Large intestine (tissue), 3 donors: ENCODE measurements around the gene CLRN1. TPM values are rescaled to one million over a fixed set of nuclear protein-coding genes. Genes with fewer than 3 reads are reported as not detected.

Experiments used
- DNase-seq, 2 donors: peaks; one replicate each; pipeline versions ENCODE4 v3.0.0 to v3.0.0-alpha.2; 2013
- H3K27ac ChIP-seq: one replicate; pipeline ENCODE4 v1.5.1; 2013; ENCODE audit warnings: low read length
- H3K27me3 ChIP-seq: 2 replicates; pipeline ENCODE4 v1.6.1; 2013; ENCODE audit warnings: low read length; ENCODE audit not compliant: control insufficient read depth, insufficient read depth
- H3K36me3 ChIP-seq: 2 replicates; pipeline ENCODE4 v1.6.1; 2013; ENCODE audit warnings: low read length; ENCODE audit not compliant: control insufficient read depth, insufficient read depth
- H3K4me1 ChIP-seq: one replicate; pipeline ENCODE4 v1.6.1; 2013; ENCODE audit warnings: low read length; ENCODE audit not compliant: control insufficient read depth, insufficient read depth
- H3K4me3 ChIP-seq: one replicate; pipeline ENCODE4 v1.5.1; 2013; ENCODE audit warnings: low read length
- H3K9me3 ChIP-seq: one replicate; pipeline ENCODE4 v1.6.1; 2013; ENCODE audit warnings: mild to moderate bottlenecking, low read depth, low read length, moderate library complexity; ENCODE audit not compliant: control insufficient read depth
- WGBS: methylation state at CpG from one replicate; pipeline ENCODE4 v1.1.5; 2013; ENCODE audit warnings: low lambda C conversion rate; ENCODE audit not compliant: insufficient coverage; 5-methylcytosine and 5-hydroxymethylcytosine counted together
- polyA plus RNA-seq: library from polyadenylated mRNA; unstranded; fragments of 120-200 nt; gene quantifications from one replicate; pipeline ENCODE4 v1.2.1, GENCODE V29; 2013

CLRN1 gene
- polyA plus RNA-seq, 1 donor, result 8.7 TPM

DNA sequence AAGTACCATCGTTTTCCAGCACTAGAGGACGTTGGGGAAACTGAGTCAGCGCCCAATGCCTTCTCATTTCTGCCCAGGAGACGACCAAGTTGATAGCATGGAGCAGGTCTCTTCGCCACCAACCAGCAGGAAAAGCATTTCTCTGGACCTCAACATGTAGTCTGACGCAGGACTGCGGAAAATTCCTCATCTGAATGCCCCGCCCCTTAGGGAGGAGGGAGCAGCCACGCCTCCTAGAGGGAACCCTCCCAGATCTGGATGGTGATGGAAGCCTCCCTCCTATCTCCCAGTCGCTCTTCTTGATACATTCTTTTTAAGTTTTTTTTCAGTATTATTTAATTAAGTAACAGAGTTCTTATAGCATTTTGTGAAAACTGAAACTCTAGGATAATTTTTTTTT, 49.9 kb downstream of the CLRN1 start:
- Histone ChIP-seq H3K27me3 (peaks cover 2% of the 10 kb centered on the region), H3K9me3 (no peaks in the 10 kb centered on the region), H3K36me3 (no peaks in the 10 kb centered on the region), H3K4me3 (no peak overlapping the region), H3K4me1 (no peaks in the 10 kb centered on the region), H3K27ac (no peak overlapping the region)
- DNase-seq, result no peak
- 63% methylated on average over 1 of the region's 10 CpGs for WGBS

DNA sequence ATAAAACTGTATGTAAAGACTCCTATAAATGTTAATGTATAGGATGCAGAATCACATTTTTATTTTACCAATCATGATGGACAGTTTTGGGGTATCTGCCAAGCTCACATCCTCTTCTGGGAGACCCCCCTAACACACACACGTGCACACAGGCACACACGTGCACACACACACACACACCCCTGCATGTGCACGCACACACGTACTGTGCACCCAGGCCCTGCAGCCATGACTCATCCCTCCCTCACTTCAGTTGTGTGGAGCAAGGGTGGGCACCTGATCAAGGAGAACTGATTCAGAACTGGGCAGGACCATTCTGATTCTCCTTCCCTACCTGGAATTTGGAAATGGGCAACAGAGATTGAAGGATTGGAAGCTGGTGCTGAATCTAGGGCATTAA, 51.3 kb downstream of the CLRN1 start:
- DNase-seq, result no peak
- Histone ChIP-seq H3K4me3 (no peak overlapping the region), H3K4me1 (no peaks in the 10 kb centered on the region), H3K36me3 (no peaks in the 10 kb centered on the region), H3K27ac (no peak overlapping the region), H3K9me3 (no peaks in the 10 kb centered on the region), H3K27me3 (peaks cover 2% of the 10 kb centered on the region)
- no CpG with 5 or more reads among the region's 4 CpGs for whole genome bisulfite sequencing

GRCh38 chr3:150920236-150920635, 52.3 kb downstream of the CLRN1 start:
- WGBS, result no CpG with 5 or more reads among the region's 2 CpGs
- Histone ChIP-seq H3K27ac (no peak overlapping the region), H3K36me3 (no peaks in the 10 kb centered on the region), H3K4me3 (no peak overlapping the region), H3K9me3 (no peaks in the 10 kb centered on the region), H3K4me1 (no peaks in the 10 kb centered on the region), H3K27me3 (peaks cover 2% of the 10 kb centered on the region)
- no peak for DNase-seq

- Histone ChIP-seq H3K36me3 (no peaks in the 10 kb centered on the region), H3K4me3 (no peak overlapping the region)
- WGBS, result no CpG with 5 or more reads among the region's 7 CpGs
Measured at GRCh38 chr3:150917951-150918350, 54.6 kb downstream of the CLRN1 start.

GRCh38 chr3:150913133-150913922, 59.2 kb downstream of the CLRN1 start:
- Histone ChIP-seq H3K27ac (no peak overlapping the region), H3K4me1 (no peaks in the 10 kb centered on the region), H3K9me3 (no peaks in the 10 kb centered on the region), H3K4me3 (no peak overlapping the region), H3K36me3 (no peaks in the 10 kb centered on the region), H3K27me3 (no peaks in the 10 kb centered on the region)
- WGBS, result 88% methylated on average over 1 of the region's 4 CpGs
- DNase-seq, result peak; percentile 16 to 28

More at GRCh38 chr3:150917951-150918350, 54.6 kb downstream of the CLRN1 start:
- no peaks in the 10 kb centered on the region for H3K4me1 ChIP-seq
- H3K27ac ChIP-seq, result no peak overlapping the region
- H3K27me3 ChIP-seq, result peaks cover 2% of the 10 kb centered on the region
- H3K9me3 ChIP-seq, result no peaks in the 10 kb centered on the region
- no peak for DNase-seq

GRCh38 chr3:150912501-150912900, 60.0 kb downstream of the CLRN1 start:
- Histone ChIP-seq H3K36me3 (no peaks in the 10 kb centered on the region), H3K9me3 (no peaks in the 10 kb centered on the region), H3K4me3 (no peak overlapping the region), H3K27ac (no peak overlapping the region), H3K27me3 (no peaks in the 10 kb centered on the region), H3K4me1 (no peaks in the 10 kb centered on the region)
- WGBS, result 100% methylated on average over 2 of the region's 3 CpGs
- no peak for DNase-seq

- no peak overlapping the region for H3K4me3 ChIP-seq
- no peak overlapping the region for H3K27ac ChIP-seq
- H3K27me3 ChIP-seq, result no peaks in the 10 kb centered on the region
- no peak for DNase-seq
- H3K36me3 ChIP-seq, result no peaks in the 10 kb centered on the region
- H3K9me3 ChIP-seq, result no peaks in the 10 kb centered on the region
- H3K4me1 ChIP-seq, result no peaks in the 10 kb centered on the region
Measured at GRCh38 chr3:150911771-150912170, 60.8 kb downstream of the CLRN1 start.

DNA sequence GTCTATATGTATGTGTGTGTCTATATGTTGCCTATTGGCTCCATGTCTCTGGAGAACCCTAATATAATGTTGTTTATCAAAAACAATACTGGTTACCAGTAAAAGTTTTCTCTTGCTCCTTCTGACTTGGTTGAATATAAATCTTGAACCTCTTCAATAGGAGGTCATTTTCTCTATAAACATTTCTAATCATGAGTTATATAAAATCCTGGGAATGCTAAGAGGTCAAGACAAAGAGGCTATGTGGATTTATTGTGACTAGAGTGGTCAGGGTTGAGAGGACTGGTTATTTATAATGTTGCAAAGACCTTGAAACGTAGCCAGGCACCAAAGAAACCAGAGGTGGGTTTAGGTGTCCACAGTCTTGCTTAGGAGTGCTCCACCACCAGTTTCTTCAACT, 66.1 kb downstream of the CLRN1 start:
- Histone ChIP-seq H3K36me3 (no peaks in the 10 kb centered on the region), H3K27me3 (no peaks in the 10 kb centered on the region), H3K27ac (no peak overlapping the region), H3K4me3 (no peak overlapping the region), H3K9me3 (no peaks in the 10 kb centered on the region), H3K4me1 (no peaks in the 10 kb centered on the region)
- WGBS, result no CpG with 5 or more reads among the region's 1 CpG
- DNase-seq, result no peak

- 100% methylated on average over 1 of the region's 1 CpG for WGBS
Measured at GRCh38 chr3:150905746-150906145, 66.8 kb downstream of the CLRN1 start.

DNA sequence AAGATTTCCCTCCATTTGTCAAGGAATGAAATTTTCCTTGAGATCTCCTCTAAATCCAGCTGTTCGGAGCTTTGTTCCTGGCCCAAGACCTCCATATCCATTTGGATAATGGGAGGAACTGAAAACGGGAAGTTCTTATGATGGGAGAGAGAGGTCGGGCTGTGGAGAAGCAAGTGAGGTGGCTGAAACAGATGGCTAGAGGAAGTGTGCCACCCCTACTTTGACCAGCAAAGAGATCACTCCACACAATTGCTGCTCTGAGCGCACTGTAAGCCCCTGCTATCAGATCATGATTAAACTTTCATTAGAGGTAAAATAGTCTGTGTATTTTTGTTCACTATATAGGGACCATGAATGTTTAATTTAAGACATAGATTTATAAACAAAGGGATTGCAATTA, 67.2 kb downstream of the CLRN1 start, which contains the start of gene MINDY4B:
MINDY4B (minus strand) TSS at position 101 of the 400 bp plus-strand sequence; CDS start at position 101, 0 bp downstream.
- no peaks in the 10 kb centered on the region for H3K9me3 ChIP-seq
- 100% methylated on average over 1 of the region's 4 CpGs for WGBS
- H3K36me3 ChIP-seq, result no peaks in the 10 kb centered on the region

More at GRCh38 chr3:150905746-150906145, 66.8 kb downstream of the CLRN1 start:
- H3K4me3 ChIP-seq, result no peak overlapping the region
- no peak overlapping the region for H3K27ac ChIP-seq
- no peaks in the 10 kb centered on the region for H3K9me3 ChIP-seq
- DNase-seq, result no peak
- H3K4me1 ChIP-seq, result no peaks in the 10 kb centered on the region
- H3K27me3 ChIP-seq, result no peaks in the 10 kb centered on the region
- H3K36me3 ChIP-seq, result no peaks in the 10 kb centered on the region

GRCh38 chr3:150902988-150903387, 69.5 kb downstream of the CLRN1 start:
- no peak overlapping the region for H3K4me3 ChIP-seq
- no peaks in the 10 kb centered on the region for H3K9me3 ChIP-seq
- no peaks in the 10 kb centered on the region for H3K36me3 ChIP-seq
- DNase-seq, result no peak
- 33% methylated on average over 1 of the region's 2 CpGs for WGBS
- no peaks in the 10 kb centered on the region for H3K4me1 ChIP-seq
- H3K27ac ChIP-seq, result no peak overlapping the region
- no peaks in the 10 kb centered on the region for H3K27me3 ChIP-seq

More for the DNA sequence above, 67.2 kb downstream of the CLRN1 start, which contains the start of gene MINDY4B:
- Histone ChIP-seq H3K27me3 (no peaks in the 10 kb centered on the region), H3K4me3 (no peak within 1 kb of the TSS), H3K4me1 (no peaks in the 10 kb centered on the region), H3K27ac (no peak within 1 kb of the TSS)
- no peak for DNase-seq
